ENCODE data around the gene NABP2.
A peak's percentile ranks its signal among the peaks of the same experiment; 100 is the strongest.

The NABP2 gene

DNA sequence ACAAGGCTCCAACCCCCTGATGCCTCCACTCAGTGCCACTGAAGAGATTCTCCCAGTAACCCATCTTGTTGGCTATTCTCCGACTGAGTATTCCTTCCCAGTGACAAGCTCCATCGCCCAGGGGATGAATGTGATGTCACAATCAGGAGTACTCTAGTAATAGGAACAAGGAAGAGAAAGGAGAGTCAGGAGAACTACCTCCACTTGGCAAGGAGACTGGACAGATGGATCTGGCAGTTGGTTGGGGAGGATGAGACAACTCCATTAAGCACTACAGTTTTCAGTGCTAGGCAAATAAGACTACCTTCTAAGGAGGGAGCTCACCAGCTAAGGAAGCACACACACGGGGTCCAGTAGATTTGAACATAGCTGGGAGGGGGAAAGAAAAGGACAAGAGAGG, 7.7 kb upstream of the NABP2 start:
- no peak for DNase-seq

DNA sequence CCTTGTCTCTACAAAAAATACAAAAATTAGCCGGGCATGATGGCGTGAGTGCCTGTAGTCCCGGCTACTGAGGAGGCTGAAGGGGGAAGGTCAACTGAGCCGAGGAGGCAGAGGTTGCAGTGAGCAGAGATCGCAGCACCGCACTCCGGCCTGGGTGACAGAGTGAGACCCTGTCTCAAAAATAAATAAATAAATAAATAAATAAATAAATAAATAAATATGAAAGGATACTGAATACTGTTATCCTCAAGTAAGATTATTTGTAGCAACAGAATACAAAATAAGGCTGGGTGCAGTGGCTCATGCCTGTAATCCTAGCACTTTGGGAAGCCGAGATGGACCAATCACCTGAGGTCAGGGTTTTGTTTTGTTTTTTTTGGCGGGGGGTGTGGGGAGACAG, 4.3 kb upstream of the NABP2 start:
- no peak for DNase-seq

GRCh38 chr12:56220611-56221231, 3.4 kb upstream of the NABP2 start:
- no peak for DNase-seq

- DNase-seq: peak; percentile 5
Measured at GRCh38 chr12:56221232-56221756, 2.8 kb upstream of the NABP2 start.

DNA sequence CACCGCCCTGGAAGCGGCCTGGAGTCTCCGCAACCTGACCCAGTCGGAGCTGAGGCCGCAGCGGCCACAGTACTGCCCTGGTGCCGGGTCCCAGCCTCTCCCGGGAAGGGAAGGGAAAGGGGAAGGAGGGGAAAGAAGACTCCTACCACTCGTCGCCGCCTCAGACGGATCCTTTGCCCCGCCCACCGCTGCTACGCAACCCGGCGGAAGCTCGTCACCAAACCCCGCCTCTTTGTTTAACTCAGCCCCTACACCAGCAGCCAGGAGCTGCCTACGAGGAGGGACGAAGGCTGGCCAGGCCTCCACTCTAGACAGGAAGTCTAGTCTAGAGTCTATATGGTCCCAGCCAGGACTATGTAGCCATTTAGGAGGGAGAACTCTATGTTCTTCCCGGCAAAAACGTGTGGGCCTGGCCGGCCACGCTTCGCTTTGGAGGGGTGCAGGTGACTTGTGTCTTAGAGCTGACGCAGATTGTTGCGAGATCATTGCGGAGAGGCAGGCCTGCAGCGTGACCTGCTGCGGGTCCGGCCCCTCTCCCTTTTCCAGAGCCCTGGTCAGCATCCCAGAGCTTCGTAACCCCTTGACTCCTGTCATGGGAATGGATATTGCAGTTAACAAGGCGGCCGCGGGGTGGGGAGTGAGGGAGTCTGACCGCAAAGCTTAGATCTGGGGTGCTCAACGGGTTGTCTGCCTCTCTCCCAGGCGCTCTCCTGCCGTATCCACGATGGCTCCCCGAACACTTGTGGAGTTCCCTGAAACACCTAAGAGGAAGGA, 2.2 kb upstream of the NABP2 start, which contains the start of gene RNF41:
Gene RNF41 (minus strand): TSS at position 166 of the 774 bp plus-strand sequence. CDS start 7,875 bp downstream, outside the sequence.
- DNase-seq: peak; percentile 91

GRCh38 chr12:56222531-56222895, 1.6 kb upstream of the NABP2 start:
- no peak for DNase-seq

DNA sequence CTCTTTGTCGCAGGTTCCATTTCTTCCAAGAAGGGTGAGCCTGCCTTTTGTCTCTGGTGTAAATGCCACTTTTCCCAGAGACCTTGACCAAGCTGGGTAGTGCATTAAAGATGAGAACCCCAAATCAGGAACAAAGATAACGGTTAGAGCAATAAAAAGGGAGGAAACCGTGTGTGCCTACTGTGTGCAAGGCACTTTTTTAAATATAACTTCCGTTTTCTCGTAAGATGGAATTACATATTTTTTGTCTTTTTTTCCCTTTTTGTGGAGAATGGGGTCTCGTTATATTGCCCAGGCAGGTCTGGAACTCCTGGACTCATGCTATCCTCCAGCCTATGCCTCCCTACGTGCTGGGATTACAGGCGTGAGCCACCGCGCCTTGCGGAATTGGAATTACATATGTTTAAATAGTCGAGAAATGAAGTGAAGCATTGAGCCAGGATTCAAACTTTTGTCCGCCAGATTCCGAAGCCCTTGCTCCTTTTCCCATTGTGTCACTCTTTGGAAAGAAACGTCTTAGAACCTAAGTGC, 506 bp upstream of the NABP2 start:
- no peak for DNase-seq

DNA sequence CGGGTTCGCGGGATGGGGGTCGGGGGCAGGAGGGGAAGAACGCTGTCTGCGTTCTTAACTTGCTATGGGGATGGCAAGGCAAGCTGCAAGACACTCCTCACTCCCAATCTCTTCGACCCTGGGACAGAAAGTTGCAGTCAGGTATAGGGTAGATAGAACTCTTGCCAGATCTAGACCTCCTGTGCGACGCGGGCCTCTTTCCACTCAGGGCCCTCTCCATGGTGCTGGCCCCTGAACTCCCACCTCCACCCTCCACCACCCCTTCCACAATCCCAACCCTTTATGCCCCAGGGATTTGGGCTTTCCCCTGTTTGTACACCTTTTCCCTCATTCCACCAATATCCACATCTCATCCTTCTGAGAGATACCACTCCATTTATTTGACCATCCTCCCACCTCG, 812 bp downstream of the NABP2 start:
- no peak for DNase-seq

DNA sequence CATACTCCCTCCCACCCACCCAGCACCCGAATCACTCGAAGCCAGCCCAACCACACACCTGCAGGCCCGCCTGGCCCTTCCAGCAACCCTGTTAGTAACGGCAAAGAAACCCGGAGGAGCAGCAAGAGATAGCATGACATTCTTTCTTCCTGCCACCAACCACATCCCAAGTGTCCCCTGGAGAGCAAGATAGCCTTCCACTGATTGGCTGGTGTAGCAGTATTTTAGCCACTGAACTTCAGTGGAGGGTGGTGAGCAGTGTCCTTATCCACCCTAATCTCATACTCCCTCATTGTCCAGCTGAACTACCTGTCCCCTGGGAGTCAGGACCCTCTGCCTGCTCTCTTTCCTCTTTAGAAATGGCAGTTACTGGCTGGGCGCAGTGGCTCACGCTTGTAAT, 4.9 kb downstream of the NABP2 start:
- DNase-seq: no peak

GRCh38 chr12:56229916-56230431, 5.8 kb downstream of the NABP2 start, which contains the start of gene SLC39A5:
TSS of gene SLC39A5 (plus strand) at chr12:56230051. CDS start at chr12:56231275, 1,224 bp downstream.
- DNase-seq: no peak

- DNase-seq: no peak
Measured at GRCh38 chr12:56230432-56231183, 6.5 kb downstream of the NABP2 start.

- DNase-seq: no peak
Measured at GRCh38 chr12:56231184-56231582, 7.0 kb downstream of the NABP2 start.

- DNase-seq: no peak
Measured at GRCh38 chr12:56234746-56235436, 10.7 kb downstream of the NABP2 start.

DNA sequence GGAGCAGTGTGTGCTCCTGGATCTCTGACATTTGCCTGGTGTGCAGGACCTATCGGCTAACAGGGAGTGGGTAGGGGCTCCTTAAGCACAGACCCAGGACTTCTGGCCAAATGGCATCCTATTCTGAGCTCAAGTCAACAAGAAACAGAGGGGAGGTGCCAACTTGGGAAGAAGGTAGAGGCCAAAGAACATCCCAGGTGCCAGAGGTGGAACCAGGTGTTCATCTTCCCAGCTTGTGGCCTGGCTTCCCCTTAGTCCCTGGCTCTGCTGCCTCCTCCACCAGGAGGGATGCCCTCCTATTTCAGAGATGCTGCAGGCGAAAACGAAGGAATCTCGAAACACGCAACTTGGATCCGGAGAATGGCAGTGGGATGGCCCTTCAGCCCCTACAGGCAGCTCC, 11.9 kb downstream of the NABP2 start:
- DNase-seq: no peak

DNA sequence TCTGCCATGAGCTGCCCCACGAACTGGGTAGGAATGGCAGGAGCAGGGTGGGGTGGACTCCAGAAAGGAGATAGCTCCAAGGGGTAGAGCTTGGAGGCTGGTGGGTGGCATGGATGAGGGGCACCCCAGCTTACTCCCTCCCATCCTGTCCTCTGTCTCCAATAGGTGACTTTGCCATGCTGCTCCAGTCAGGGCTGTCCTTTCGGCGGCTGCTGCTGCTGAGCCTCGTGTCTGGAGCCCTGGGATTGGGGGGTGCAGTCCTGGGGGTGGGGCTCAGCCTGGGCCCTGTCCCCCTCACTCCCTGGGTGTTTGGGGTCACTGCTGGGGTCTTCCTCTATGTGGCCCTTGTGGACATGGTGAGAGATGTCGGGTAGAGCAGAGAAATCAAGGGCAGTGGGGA, 12.8 kb downstream of the NABP2 start:
- no peak for DNase-seq

DNA sequence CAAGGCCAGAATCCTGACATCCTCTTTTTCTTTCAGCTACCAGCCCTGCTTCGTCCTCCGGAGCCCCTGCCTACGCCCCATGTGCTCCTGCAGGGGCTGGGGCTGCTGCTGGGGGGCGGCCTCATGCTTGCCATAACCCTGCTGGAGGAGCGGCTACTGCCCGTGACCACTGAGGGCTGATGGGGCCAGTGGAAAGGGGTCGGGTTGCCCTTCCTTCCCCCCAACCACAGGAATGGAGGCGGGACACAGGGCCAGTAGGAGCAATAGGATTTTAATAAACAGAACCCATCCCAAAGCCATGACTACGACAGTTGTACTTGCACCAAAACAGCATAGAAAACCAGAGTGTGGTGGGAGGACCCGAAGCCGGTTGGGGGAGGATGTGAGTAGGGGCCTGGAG, 13.4 kb downstream of the NABP2 start:
- no peak for DNase-seq

DNA sequence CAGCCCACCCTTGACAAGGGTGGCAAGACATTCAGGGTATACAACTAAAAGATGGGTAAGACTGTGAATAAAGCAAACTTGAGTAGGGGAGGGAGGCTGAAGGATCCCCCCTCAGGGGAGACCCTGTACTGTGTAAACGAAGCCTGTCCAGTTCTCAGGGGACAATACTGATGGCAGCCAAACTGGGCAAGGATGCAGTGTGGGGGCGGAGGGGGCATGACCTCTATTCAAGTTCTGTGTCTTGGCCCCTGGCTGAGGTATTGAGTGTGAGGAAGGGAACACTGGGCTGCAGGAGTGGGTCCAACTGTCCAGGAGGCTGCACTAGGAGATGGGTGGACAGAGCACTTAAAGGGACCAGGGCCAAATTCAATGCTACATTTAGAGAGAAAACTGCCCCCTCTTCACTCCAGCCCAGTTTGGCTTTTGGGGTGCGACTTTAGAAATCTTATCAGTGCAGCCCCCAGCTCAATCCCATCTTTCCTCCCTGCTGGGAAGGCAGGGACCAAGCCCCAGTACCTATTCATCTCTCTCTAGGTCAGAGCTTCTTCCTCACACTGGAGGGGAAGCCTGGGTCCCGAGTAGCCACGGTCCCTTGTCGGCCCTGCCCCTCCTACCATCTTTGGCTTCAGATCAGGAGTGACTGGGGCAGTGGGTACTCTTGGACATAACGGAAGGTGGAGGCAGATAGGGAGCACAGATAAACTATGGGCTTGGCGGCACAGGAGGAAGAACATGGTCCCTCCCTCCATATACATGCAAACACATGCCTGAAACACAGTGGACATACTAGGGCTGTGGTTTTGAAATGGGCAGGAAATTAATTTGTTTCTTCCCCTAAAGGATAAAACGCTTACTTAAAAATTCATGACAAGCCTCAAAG, 17.5 kb downstream of the NABP2 start:
- DNase-seq: no peak

DNA sequence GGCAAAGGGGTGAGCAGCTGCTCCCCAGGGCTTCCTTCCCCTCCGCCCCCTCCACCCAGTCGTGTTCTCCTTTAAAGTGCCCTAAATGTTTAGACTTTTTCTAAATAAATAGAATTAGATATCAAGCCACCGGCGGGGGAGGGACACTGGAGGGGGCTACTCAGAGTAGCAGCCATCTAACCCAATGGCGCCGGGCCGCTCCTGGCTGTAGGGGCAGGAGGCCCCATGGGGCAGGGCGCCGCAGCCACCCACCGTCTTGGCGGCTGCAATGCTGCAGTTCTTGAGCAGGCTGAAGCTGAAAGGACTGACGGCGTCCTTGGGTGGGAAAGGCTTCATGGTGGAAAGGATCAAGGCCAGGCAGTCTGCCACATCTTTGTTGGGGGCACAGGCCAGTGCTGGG, 18.8 kb downstream of the NABP2 start:
- DNase-seq: no peak

DNA sequence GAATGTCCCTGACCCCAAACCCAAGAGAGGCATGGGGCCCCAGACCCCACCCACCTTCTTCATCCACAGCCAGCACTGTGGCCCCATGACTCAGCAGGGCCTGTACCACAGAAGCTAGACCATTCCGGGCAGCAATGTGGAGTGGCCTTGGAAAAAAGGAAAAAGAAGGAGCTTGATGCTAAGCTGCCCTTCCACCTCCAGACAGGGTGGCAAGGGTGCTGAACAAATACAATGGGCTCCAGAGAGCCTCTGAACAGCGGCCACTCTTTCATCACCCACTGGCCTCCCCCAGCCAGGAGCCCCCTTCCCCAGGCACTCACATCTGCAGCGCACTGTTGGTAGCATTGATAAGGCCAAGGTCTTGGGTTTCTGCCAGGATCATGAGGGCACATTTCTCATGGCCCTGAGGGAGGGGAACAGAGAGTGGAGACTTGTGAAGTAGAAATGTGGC, 19.6 kb downstream of the NABP2 start:
- DNase-seq: no peak

- DNase-seq: no peak
Measured at GRCh38 chr12:56244494-56244893, 20.4 kb downstream of the NABP2 start.

DNA sequence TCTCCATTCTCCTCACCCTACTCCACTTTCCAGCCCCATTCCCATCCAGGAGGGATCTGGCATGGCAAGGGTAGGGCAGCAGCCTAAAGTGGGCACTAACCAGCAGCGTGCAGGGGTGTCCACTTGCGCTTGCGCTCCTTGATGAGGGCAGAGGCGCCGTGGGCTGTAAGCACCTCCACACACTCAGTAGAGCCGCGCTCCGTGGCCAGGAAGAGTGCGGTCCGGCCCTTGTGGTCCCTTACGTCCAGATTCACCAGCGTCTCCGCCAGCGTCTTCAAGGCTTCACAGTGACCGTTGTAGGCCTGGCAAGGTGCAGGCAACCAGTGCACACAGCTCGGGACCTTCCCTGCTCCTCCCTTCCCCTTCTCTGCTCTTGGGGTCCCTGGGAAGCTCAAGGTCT, 23.8 kb downstream of the NABP2 start:
- DNase-seq: no peak

All from activated CD4-positive, alpha-beta T cell treated with anti-CD3 and anti-CD28 coated beads, Interleukin-2, amount 50 U/mL, for 1 hour (primary cell).